Panc1 (cell line): Measurements from ENCODE around the gene CCDC137. TPM values are rescaled to one million over a fixed set of nuclear protein-coding genes. Genes with fewer than 3 reads are reported as not detected.
A peak's percentile ranks its signal among the peaks of the same experiment; 100 is the strongest.

Experiments used
- ATAC-seq: fragments of 200-7000 bp; cut with Tn5 transposase; 2 replicates; pipeline ENCODE4 v1.9.1; 2020; ENCODE audit warnings: mild to moderate bottlenecking, moderate library complexity
- BruUV-seq: library from RNA; stranded (reverse); fragments of 400-500 nt; replicated peaks from 2 replicates; lab custom pipeline; 2021; lab: Mats Ljungman, UMichigan
- CTCF ChIA-PET: fragments of 300-600 bp; sonication (Branson Sonifier 250); formaldehyde crosslinking; loops from one replicate; lab custom pipeline; 2022; ENCODE audit warnings: antibody characterized with exemption; lab: Charles Lee
- POLR2A ChIA-PET: fragments of 300-600 bp; sonication (Branson Sonifier 250); formaldehyde crosslinking; loops from one replicate; lab custom pipeline; 2022; ENCODE audit warnings: antibody characterized with exemption; lab: Charles Lee
- DNase-seq: peaks from one replicate; pipeline ENCODE4 v3.0.0-alpha.2; 2010; ENCODE audit warnings: low read depth, low spot score
- H3K27ac ChIP-seq: 2 replicates; pipeline ENCODE4 v1.5.1; 2011; ENCODE audit warnings: mild to moderate bottlenecking, low read length, inconsistent platforms
- H3K27me3 ChIP-seq: fragments of 200-500 bp; sonication (Bioruptor generic); 2 replicates; pipeline ENCODE4 v1.6.0; 2014; ENCODE audit warnings: low read length, inconsistent platforms; ENCODE audit not compliant: control insufficient read depth, insufficient read depth
- H3K36me3 ChIP-seq: fragments of 200-500 bp; sonication (Bioruptor generic); 2 replicates; pipeline ENCODE4 v1.5.1; 2014; ENCODE audit warnings: inconsistent platforms, mild to moderate bottlenecking, low read length, moderate library complexity; ENCODE audit not compliant: control insufficient read depth, insufficient read depth
- H3K4me1 ChIP-seq: 2 replicates; pipeline ENCODE4 v1.5.1; 2011; ENCODE audit warnings: inconsistent platforms, mild to moderate bottlenecking, low read length, moderate library complexity; ENCODE audit not compliant: control insufficient read depth, insufficient read depth
- H3K4me3 ChIP-seq, 2 experiments: 2 replicates each; pipeline ENCODE4 v1.5.1; 2011 to 2012; ENCODE audit warnings: low read depth in 2 of 2, low read length in 2 of 2, mild to moderate bottlenecking in 2 of 2, inconsistent platforms in 1 of 2, moderate library complexity in 1 of 2
- H3K9me3 ChIP-seq: fragments of 200-500 bp; sonication (Bioruptor generic); 2 replicates; pipeline ENCODE4 v1.5.1; 2014; ENCODE audit warnings: low read depth, mild to moderate bottlenecking, inconsistent platforms, low read length, moderate library complexity; ENCODE audit not compliant: control insufficient read depth, insufficient read depth
- CTCF ChIP-seq: fragments of 450-650 bp; IDR thresholded peaks from 2 replicates; pipeline ENCODE4 v1.5.1; 2017; ENCODE audit warnings: mild to moderate bottlenecking
- POLR2AphosphoS5 ChIP-seq: IDR thresholded peaks from 2 replicates; pipeline ENCODE4 v1.6.1; 2012; ENCODE audit warnings: mild to moderate bottlenecking, low read depth, low read length, moderate library complexity
- REST ChIP-seq, 2 experiments: IDR thresholded peaks; 2 replicates each; pipeline ENCODE4 v1.6.1; 2011 to 2012; ENCODE audit warnings: low read depth in 2 of 2, control low read depth in 1 of 2, low read length in 1 of 2, mild to moderate bottlenecking in 1 of 2, moderate library complexity in 1 of 2; ENCODE audit not compliant: insufficient read depth in 1 of 2
- SIN3A ChIP-seq: IDR thresholded peaks from 2 replicates; pipeline ENCODE4 v1.6.1; 2012; ENCODE audit warnings: low read depth, mild to moderate bottlenecking, low read length, moderate library complexity, borderline replicate concordance; ENCODE audit not compliant: insufficient read depth
- TCF7L2 ChIP-seq: IDR thresholded peaks from 2 replicates; pipeline ENCODE4 v1.6.1; 2011; ENCODE audit warnings: mild to moderate bottlenecking, low read depth, low read length, inconsistent platforms
- in situ Hi-C: cut with HindIII; loops from 2 replicates; pipeline ENCODE4 v1.10.0; 2016; ENCODE audit warnings: low sequenced_read_pairs, low pct_unique_long_range_greater_than_20kb
- intact Hi-C: fragments of 100-400 bp; cut with micrococcal nuclease; formaldehyde crosslinking; loops from one replicate; pipeline ENCODE4 v1.10.0; 2022; ENCODE audit not compliant: unreplicated experiment
- total RNA-seq: library from RNA; stranded (reverse); gene quantifications from one replicate; pipeline ENCODE4 v1.2.1, GENCODE V29; 2021; ENCODE audit not compliant: unreplicated experiment

The CCDC137 gene
- total RNA-seq, 1 experiment from 2014 or later, result 74.6 TPM

GRCh38 chr17:81713004-81713555 lies 46.5 kb downstream of the CCDC137 start:
- intact Hi-C loops, result no loop called here
- ATAC-seq, result no peak
- H3K27ac ChIP-seq, result peak overlapping the region; percentile 92
- BruUV-seq, result no TSS peak
- POLR2A ChIA-PET, result interaction anchor here (0.6 kb wide), 5 partner anchors 10 to 247 kb away, joined by 4 to 7 read pairs (median 5); no protein-coding TSS in a partner anchor
- H3K27me3 ChIP-seq, result no peaks in the 10 kb centered on the region
- in situ Hi-C loops, result no loop called here
- CTCF ChIA-PET, result no interaction called here
- TF ChIP-seq CTCF, result no peak
- no peak for TF ChIP-seq POLR2AphosphoS5
- TF ChIP-seq REST (IDR thresholded peaks at IDR 0.05; ENCODE audit: insufficient read depth in 1 of 2, low read depth in 2 of 2, low read length in 1 of 2), result no peak
- no peak for TF ChIP-seq TCF7L2
- TF ChIP-seq SIN3A, result no peak
- peaks cover 3% of the 10 kb centered on the region; the same call in 1 of the 2 replicates for H3K36me3 ChIP-seq
- H3K4me3 ChIP-seq, result peak overlapping the region; percentile 78 to 82
- H3K4me1 ChIP-seq, result peaks cover 37% of the 10 kb centered on the region
- no peak for DNase-seq
- H3K9me3 ChIP-seq, result no peaks in the 10 kb centered on the region

GRCh38 chr17:81713556-81714411 lies 47.2 kb downstream of the CCDC137 start:
- H3K36me3 ChIP-seq, result peaks cover 3% of the 10 kb centered on the region; the same call in 1 of the 2 replicates
- POLR2A ChIA-PET, result interaction anchor here (0.6 kb wide), 5 partner anchors 11 to 246 kb away, joined by 3 to 7 read pairs (median 5); no protein-coding TSS in a partner anchor
- BruUV-seq, result no TSS peak
- peaks cover 34% of the 10 kb centered on the region for H3K4me1 ChIP-seq
- no peaks in the 10 kb centered on the region for H3K9me3 ChIP-seq
- ATAC-seq, result peak; percentile 28
- peak overlapping the region; percentile 92 for H3K27ac ChIP-seq
- intact Hi-C loops, result no loop called here
- CTCF ChIA-PET, result no interaction called here
- DNase-seq, result no peak
- in situ Hi-C loops, result no loop called here
- H3K4me3 ChIP-seq, result peak overlapping the region; percentile 78 to 82
- TF ChIP-seq SIN3A (no peak; the same call in 1 of the 2 replicates), POLR2AphosphoS5 (no peak), CTCF (no peak), TCF7L2 (no peak), REST (IDR thresholded peaks at IDR 0.05; ENCODE audit: insufficient read depth in 1 of 2, low read depth in 2 of 2, low read length in 1 of 2) (no peak)
- H3K27me3 ChIP-seq, result no peaks in the 10 kb centered on the region
